ENCODE results near the gene GPAT2.
"Not testable (repeated sequence)": the region's sequence is repeated elsewhere in the genome, so short reads cannot be mapped to it uniquely, and the experiment has no call there.

The GPAT2 gene, protein sequence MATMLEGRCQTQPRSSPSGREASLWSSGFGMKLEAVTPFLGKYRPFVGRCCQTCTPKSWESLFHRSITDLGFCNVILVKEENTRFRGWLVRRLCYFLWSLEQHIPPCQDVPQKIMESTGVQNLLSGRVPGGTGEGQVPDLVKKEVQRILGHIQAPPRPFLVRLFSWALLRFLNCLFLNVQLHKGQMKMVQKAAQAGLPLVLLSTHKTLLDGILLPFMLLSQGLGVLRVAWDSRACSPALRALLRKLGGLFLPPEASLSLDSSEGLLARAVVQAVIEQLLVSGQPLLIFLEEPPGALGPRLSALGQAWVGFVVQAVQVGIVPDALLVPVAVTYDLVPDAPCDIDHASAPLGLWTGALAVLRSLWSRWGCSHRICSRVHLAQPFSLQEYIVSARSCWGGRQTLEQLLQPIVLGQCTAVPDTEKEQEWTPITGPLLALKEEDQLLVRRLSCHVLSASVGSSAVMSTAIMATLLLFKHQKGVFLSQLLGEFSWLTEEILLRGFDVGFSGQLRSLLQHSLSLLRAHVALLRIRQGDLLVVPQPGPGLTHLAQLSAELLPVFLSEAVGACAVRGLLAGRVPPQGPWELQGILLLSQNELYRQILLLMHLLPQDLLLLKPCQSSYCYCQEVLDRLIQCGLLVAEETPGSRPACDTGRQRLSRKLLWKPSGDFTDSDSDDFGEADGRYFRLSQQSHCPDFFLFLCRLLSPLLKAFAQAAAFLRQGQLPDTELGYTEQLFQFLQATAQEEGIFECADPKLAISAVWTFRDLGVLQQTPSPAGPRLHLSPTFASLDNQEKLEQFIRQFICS

DNA sequence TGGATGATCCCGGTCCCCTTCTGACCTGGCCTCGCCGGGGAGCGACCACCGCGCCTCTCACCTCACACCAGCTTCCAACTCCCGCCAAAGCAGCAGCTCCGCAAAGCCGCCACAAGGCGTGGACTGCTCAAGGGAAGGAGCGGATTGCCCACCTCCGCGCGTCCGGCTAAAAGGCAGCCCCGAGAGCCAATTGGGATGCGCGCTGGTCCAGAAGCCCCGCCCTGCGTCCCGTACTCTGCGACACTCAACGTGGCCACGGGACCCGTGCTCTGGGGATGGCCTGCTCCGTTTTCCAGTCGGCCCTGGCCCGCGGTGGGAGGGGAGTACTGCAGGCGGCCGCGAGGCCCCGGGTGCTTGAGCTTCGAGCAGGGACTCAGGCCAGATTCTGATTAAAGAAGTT, at the start of gene GPAT2:
GPAT2 (minus strand) TSS at position 125 of the 400 bp plus-strand sequence. CDS start 2,557 bp downstream, outside the sequence.
- not testable (repeated sequence) for H3K27ac ChIP-seq; DNase-seq (ENCODE audit: low spot score); H3K4me3 ChIP-seq

GRCh38 chr2:96083989-96084857, 49.5 kb upstream of the GPAT2 start:
- H3K4me3 ChIP-seq: no peak overlapping the region
- TF ChIP-seq, protein P1, sequence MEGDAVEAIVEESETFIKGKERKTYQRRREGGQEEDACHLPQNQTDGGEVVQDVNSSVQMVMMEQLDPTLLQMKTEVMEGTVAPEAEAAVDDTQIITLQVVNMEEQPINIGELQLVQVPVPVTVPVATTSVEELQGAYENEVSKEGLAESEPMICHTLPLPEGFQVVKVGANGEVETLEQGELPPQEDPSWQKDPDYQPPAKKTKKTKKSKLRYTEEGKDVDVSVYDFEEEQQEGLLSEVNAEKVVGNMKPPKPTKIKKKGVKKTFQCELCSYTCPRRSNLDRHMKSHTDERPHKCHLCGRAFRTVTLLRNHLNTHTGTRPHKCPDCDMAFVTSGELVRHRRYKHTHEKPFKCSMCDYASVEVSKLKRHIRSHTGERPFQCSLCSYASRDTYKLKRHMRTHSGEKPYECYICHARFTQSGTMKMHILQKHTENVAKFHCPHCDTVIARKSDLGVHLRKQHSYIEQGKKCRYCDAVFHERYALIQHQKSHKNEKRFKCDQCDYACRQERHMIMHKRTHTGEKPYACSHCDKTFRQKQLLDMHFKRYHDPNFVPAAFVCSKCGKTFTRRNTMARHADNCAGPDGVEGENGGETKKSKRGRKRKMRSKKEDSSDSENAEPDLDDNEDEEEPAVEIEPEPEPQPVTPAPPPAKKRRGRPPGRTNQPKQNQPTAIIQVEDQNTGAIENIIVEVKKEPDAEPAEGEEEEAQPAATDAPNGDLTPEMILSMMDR (IDR thresholded peaks at IDR 0.05): no peak
- DNase-seq (ENCODE audit: low spot score): no peak
- peak overlapping the region in 1 of 2 donors; percentile 76 for H3K27ac ChIP-seq

DNA sequence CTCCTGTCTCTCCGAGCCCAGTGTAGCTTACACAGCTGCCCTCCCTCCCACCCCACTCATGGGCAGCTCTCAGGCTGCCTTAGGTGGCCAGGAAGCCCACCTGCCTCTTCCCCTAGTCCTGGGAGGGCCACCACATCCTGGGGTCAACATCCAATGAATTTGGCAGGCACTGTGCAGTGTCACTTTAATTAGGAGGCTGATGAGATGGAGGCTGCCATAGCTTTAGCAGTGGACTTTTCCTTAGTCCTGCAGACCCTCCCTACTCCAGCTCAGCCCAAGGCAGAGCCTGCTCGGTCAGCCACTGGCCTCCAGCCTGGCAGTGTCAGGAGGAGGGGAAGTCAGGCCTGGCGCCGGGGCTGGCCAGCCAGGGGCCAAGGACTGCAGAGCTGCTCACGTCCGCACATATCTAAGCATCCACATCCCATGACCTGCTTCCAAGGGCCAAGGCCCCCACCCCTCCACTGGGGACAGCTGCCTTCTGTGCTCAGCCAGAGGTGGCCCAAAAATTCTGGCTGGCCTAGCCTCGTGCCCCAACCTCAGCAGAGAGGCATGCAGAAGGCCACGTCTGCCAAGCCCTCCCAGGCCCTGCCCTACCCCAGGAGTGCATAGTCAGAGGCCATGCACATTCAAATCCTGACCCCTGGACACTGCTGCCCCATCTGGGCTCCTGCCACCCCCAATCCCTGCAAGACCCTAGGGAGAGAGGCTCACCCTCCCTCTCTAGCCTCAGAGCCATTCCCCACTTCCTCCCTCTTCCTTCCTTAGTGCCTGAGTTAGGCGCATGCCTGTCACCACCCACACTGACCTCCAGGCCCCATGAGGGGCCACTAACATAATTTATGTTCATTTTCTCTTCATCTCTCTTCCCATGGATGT, 48.6 kb upstream of the GPAT2 start:
- TF ChIP-seq, protein P1 (IDR thresholded peaks at IDR 0.05): no peak
- peak overlapping the region; percentile 18 to 76 for H3K27ac ChIP-seq

GRCh38 chr2:96082211-96083063, 47.7 kb upstream of the GPAT2 start:
- TF ChIP-seq, protein P1 (IDR thresholded peaks at IDR 0.05): no peak
- Histone ChIP-seq H3K4me3 (no peak overlapping the region), H3K27ac (peak overlapping the region; percentile 18 to 76)
- DNase-seq (ENCODE audit: low spot score): no peak

More for the DNA sequence above, 48.6 kb upstream of the GPAT2 start:
- no peak for DNase-seq (ENCODE audit: low spot score)
- H3K4me3 ChIP-seq: no peak overlapping the region

DNA sequence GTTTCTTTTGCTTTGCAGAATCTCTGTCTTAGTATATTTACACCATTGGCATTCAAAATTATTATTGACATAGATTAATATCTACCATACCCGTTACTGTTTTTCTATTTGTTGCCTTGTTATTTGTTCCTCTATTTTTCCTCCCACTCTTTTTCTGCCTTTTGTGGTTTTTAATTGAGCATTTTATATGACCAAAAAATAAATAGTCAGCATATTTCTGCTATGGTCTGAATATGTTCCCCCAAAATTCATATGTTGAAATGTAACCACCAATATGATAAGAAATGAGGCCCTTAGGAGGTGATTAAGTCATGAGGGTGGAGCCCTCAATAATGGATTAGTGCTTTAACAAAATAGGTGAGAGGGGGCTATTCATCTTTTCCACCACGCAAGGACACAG, 46.3 kb upstream of the GPAT2 start:
- Histone ChIP-seq H3K27ac (no peak overlapping the region), H3K4me3 (no peak overlapping the region)
- TF ChIP-seq, protein P1 (IDR thresholded peaks at IDR 0.05): no peak
- no peak for DNase-seq (ENCODE audit: low spot score)

DNA sequence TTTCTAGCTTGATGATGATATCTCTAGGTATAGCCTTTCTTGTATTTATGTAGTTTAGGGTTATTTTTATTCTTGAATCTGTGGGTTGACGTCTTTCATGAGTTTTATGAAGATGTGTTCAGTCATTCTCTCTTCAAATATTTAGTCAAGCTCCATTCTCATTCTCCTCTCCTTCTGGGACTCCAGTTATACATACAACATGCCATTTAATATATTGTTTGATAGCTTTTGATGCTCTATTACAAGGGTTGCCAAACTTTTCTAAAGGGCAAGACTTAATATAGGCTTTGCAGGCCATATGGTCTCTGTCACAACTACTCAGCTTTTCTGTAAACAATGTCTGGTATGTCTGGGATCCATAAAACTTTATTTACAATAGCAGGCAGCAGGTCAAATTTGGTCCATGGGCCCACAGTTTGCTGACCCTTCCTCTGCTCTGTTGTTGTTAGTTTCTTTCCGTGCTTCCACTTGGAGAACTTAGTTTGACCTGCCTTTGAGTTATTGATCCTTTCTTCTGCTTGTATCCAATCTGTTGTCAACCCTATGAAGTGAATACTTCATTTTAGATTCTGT, 40.6 kb upstream of the GPAT2 start:
- DNase-seq (ENCODE audit: low spot score): no peak
- Histone ChIP-seq H3K4me3 (no peak overlapping the region), H3K27ac (no peak overlapping the region)
- TF ChIP-seq, protein P1 (IDR thresholded peaks at IDR 0.05): no peak

Measured in coronary artery (tissue), 2 donors.